GM12892 (cell line): ENCODE data around the gene PABPN1.

ENCODE experiments used
- DNase-seq: peaks from one replicate; pipeline ENCODE4 v3.0.0; 2011; ENCODE audit not compliant: insufficient read length
- FAIRE-seq: peaks from 2 replicates; lab custom pipeline; 2011; peaks lifted over from hg19 to GRCh38; lab: Jason Lieb, UNC
- POLR2A ChIP-seq: IDR thresholded peaks from 2 replicates; pipeline ENCODE4 v1.6.1; 2011; ENCODE audit warnings: low read depth, low read length, control low read depth
- POLR2AphosphoS5 ChIP-seq: IDR thresholded peaks from 2 replicates; pipeline ENCODE4 v1.6.1; 2011; ENCODE audit warnings: low read depth, low read length, control low read depth
- TAF1 ChIP-seq: IDR thresholded peaks from 2 replicates; pipeline ENCODE4 v1.6.1; 2011; ENCODE audit warnings: low read depth, mild to moderate bottlenecking, control low read depth, low read length, borderline replicate concordance

The PABPN1 gene

GRCh38 chr14:23346693-23347405, 25.6 kb downstream of the PABPN1 start:
- DNase-seq (no peak), FAIRE-seq (no peak)
- TF ChIP-seq POLR2A: no peak
- no peak for TF ChIP-seq TAF1
- TF ChIP-seq POLR2AphosphoS5: no peak

- FAIRE-seq (no peak), DNase-seq (no peak)
- TF ChIP-seq TAF1 (no peak), POLR2A (no peak), POLR2AphosphoS5 (no peak)
These were observed 26.4 kb downstream of the PABPN1 start for GRCh38 chr14:23347406-23348296.

GRCh38 chr14:23348297-23348655, 27.0 kb downstream of the PABPN1 start:
- TF ChIP-seq POLR2A (no peak), TAF1 (no peak), POLR2AphosphoS5 (no peak)
- no peak for DNase-seq
- FAIRE-seq: no peak

DNA sequence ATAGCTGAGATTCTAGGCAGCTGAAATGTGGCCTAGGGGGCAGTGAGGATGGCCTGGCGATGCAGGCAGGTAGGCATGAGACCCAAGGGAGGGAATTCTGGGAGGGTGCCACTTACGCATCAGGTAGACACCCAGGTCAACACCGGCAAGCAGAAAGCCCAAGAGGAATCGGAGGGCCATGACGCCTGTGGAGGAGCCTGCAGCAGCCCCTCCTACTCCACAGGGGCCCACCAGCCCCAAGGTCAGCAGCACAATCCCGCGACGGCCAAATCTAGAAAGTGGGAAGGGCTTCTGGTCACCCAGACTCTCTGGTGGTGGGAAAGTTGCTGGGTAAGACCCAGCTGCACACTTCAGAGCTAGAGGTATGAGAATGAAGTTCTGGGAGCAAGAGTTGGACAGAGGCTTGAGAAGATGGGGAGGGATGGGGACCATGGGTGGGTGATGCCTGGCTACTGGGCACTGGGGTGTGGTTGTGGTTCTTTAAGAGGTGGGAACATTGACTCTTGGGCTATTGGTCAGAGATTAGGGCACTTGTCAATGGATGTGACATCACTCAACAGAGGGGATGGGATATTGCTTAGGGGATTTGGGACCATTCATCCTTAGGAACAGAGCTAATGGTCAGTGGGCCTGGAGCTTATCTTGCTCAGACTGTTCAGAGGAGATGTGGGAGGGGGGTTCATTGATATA, 28.0 kb downstream of the PABPN1 start:
- TF ChIP-seq TAF1 (no peak), POLR2A (no peak), POLR2AphosphoS5 (no peak)
- DNase-seq (no peak), FAIRE-seq (no peak)

DNA sequence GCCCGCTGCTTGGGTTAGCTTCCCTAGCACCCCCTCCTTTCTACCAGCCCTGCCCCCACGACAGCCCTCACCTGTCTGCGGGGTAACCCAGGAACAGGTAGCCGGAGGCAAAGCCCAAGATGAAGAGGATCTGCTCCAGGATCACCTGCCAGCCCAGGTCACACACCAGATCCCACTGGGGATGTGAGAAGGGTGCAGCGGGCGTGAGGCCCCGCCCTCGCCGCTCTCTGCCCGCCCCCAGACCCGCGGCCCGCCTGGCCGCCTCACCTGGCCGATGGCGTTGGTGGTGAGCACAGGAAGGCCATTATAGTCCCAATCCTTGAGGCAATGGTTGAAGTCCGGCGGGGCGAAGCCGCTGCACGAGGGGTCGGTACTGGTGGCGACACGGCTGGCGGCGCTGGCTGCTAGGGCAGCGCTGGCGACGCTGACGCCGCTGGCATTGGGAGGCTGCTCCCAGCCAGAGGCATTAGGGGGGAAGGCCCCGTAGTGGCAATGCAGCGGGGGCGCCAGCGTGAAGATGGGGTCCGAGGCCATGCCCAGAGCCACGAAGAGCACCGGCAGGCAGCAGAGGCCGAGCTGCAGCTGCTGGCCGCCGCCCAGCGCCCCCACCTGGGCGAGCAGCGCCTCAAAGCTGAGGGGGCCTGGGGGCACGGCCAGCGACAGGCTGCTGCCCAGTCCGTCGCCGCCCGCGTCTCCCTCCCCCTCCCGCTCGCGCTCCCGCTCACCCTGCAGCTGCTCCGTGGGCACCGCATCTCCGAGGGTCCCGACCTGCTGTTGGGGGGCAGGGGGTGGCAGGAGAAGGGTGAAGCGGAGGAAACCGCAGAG, 30.6 kb downstream of the PABPN1 start:
- no peak for FAIRE-seq
- DNase-seq: no peak
- TF ChIP-seq POLR2AphosphoS5 (no peak), TAF1 (no peak), POLR2A (no peak)

- TF ChIP-seq TAF1 (no peak), POLR2A (no peak), POLR2AphosphoS5 (no peak)
- no peak for FAIRE-seq
- no peak for DNase-seq
These were observed 31.5 kb downstream of the PABPN1 start, which contains the start of gene SLC22A17 for GRCh38 chr14:23352506-23353432. TSS of gene SLC22A17 (minus strand) at chr14:23352887.

DNA sequence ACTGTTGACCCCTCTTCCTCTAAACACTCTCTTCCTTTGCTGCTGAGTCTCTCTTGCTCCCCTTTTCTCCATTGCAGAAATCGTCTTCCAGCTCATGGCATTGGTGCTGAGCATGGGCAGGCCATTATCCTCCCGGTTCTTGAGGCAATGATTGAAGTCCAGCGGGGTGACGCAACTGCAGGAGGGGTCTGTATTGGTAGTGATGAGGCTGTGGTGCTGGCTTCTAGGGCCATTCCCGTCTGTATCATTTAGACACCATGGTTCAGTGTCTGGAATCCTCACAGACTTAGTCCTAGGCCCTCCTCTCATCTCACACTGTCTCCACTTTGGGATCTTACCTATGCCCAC, 32.1 kb downstream of the PABPN1 start:
- TF ChIP-seq TAF1: no peak
- TF ChIP-seq POLR2AphosphoS5: no peak
- no peak for TF ChIP-seq POLR2A
- FAIRE-seq (no peak), DNase-seq (no peak)

DNA sequence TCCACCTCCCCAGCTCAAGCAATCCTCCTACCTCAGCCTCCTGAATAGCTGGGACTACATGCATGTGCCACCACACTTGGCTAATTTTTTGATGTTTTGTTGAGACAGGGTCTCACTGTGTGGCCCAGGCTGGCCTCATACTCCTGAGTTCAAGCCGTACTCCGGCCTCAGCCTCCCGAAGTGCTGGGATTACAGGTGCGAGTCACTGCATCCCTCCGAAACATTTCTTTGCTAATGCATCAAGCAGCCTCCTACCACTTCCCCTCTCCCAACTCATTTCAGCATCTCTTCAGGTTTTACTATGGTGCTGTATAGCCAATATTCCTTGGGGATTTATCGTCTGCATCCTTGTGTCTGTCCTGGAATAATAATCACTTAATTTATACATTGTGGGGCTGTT, 33.7 kb downstream of the PABPN1 start:
- TF ChIP-seq POLR2A (no peak), POLR2AphosphoS5 (no peak), TAF1 (no peak)
- FAIRE-seq (no peak), DNase-seq (no peak)

GRCh38 chr14:23355871-23356435, 34.7 kb downstream of the PABPN1 start:
- FAIRE-seq (no peak), DNase-seq (no peak)
- TF ChIP-seq TAF1 (no peak), POLR2A (no peak), POLR2AphosphoS5 (no peak)

- DNase-seq: no peak
- TF ChIP-seq TAF1 (no peak), POLR2AphosphoS5 (no peak), POLR2A (no peak)
- no peak for FAIRE-seq
These were observed 35.4 kb downstream of the PABPN1 start for GRCh38 chr14:23356662-23357061.
